ENCODE measurements around the gene U2AF2. TPM values are rescaled to one million over a fixed set of nuclear protein-coding genes. Genes with fewer than 3 reads are reported as not detected.

U2AF2 gene
- total and polyA plus RNA-seq, 2 experiments from 2014 or later = 73.1 to 233 TPM

DNA sequence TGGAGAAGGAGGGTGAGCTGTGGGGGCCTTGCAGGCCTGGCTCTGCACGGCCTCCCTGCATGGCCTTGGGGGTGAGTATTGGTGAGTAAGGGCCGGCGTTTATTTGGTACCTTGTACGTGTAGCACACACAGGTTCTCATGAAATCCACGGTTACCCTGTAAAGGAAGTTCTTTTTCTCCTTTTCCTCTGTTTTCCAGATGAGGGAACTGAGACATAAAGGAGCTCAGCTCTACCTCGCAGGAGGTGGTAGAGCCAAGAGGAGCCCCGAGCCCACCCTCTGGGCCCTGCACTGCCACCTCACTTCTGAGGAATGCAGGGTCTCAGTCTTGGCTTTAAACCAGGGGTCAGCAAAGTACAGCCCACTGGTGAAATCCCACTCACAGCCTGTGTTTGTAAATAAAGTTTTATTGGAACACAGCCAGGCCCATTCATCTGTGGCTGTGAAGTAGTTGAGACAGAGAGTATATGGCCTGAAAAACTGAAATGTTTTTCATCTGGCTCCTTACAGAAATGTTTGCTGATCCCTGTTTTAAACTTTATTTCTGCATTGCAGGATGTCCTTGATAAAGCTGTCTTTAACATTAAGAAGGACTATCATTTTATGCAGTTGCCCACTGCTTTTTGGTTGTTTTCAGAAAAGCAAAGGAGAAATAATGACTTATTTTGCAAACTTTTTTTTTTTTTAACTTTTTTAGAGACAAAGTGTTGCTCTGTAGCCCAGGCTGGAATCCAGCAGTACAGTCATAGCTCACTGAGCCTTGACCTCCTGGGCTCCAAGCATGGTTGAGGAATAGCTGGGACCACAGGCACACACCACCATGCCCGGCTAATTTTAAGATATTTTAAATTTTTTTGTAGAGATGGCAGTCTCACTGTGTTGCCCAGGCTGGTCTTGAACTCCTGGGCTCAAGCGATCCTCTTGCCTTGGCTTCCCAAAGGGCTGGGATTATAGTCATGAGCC is 26.6 kb downstream of the U2AF2 start:
- H3K79me2 ChIP-seq (replicated peaks; ENCODE audit: insufficient read depth) = peaks cover 53% of the 10 kb centered on the region

More for the DNA sequence above, 26.6 kb downstream of the U2AF2 start:
- DNase-seq (ENCODE audit: low spot score) (no peak), ATAC-seq (no peak)
- Histone ChIP-seq H3K4me1 (ENCODE audit: insufficient read depth) (peaks cover 3% of the 10 kb centered on the region; the same call in 1 of the 2 replicates), H3F3A (replicated peaks; ENCODE audit: low read depth) (no peaks in the 10 kb centered on the region), H2AFZ (no peak overlapping the region), H3K27ac (ENCODE audit: low read depth) (no peak overlapping the region; the same call in 1 of the 2 replicates), H3K27me3 (ENCODE audit: insufficient read depth) (no peaks in the 10 kb centered on the region), H3K36me3 (ENCODE audit: insufficient read depth) (peaks cover 12% of the 10 kb centered on the region; the same call in 1 of the 2 replicates), H3K4me2 (no peak overlapping the region), H3K9me2 (ENCODE audit: insufficient read depth) (no peaks in the 10 kb centered on the region), H4K20me1 (replicated peaks; ENCODE audit: insufficient read depth) (peaks cover 30% of the 10 kb centered on the region), H3K4me3 (no peak overlapping the region)
- peaks cover 35% of the 10 kb centered on the region for H3K36me3 Mint-ChIP-seq (ENCODE audit: low read depth)
- H3K4me1 Mint-ChIP-seq = peaks cover 4% of the 10 kb centered on the region
- TF ChIP-seq CREB1 (CRISPR knock-in tag; IDR thresholded peaks at IDR 0.05; ENCODE audit: low read depth) (no peak), ETS1 (IDR thresholded peaks at IDR 0.05) (no peak), ZNF331 (CRISPR knock-in tag; IDR thresholded peaks at IDR 0.05; ENCODE audit: low read depth) (no peak), EZH2 (IDR thresholded peaks at IDR 0.05; ENCODE audit: low read depth, unreplicated experiment) (no peak), POLR2AphosphoS5 (IDR thresholded peaks at IDR 0.05; ENCODE audit: low read depth) (no peak), JUNB (IDR thresholded peaks at IDR 0.05; ENCODE audit: unreplicated experiment) (no peak), ZNF114 (CRISPR knock-in tag; IDR thresholded peaks at IDR 0.05) (no peak), NANOG (IDR thresholded peaks at IDR 0.05; ENCODE audit: borderline replicate concordance) (no peak), REST (IDR thresholded peaks at IDR 0.05; ENCODE audit: unreplicated experiment) (no peak), EZH2phosphoT487 (IDR thresholded peaks at IDR 0.05; ENCODE audit: unreplicated experiment) (no peak), STAT1 (IDR thresholded peaks at IDR 0.05; ENCODE audit: unreplicated experiment) (no peak)
- TF ChIP-seq, protein P1, sequence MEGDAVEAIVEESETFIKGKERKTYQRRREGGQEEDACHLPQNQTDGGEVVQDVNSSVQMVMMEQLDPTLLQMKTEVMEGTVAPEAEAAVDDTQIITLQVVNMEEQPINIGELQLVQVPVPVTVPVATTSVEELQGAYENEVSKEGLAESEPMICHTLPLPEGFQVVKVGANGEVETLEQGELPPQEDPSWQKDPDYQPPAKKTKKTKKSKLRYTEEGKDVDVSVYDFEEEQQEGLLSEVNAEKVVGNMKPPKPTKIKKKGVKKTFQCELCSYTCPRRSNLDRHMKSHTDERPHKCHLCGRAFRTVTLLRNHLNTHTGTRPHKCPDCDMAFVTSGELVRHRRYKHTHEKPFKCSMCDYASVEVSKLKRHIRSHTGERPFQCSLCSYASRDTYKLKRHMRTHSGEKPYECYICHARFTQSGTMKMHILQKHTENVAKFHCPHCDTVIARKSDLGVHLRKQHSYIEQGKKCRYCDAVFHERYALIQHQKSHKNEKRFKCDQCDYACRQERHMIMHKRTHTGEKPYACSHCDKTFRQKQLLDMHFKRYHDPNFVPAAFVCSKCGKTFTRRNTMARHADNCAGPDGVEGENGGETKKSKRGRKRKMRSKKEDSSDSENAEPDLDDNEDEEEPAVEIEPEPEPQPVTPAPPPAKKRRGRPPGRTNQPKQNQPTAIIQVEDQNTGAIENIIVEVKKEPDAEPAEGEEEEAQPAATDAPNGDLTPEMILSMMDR (conservative IDR thresholded peaks at IDR 0.05; ENCODE audit: low read depth in 2 of 2) = no peak
- TF ChIP-seq, protein P2, sequence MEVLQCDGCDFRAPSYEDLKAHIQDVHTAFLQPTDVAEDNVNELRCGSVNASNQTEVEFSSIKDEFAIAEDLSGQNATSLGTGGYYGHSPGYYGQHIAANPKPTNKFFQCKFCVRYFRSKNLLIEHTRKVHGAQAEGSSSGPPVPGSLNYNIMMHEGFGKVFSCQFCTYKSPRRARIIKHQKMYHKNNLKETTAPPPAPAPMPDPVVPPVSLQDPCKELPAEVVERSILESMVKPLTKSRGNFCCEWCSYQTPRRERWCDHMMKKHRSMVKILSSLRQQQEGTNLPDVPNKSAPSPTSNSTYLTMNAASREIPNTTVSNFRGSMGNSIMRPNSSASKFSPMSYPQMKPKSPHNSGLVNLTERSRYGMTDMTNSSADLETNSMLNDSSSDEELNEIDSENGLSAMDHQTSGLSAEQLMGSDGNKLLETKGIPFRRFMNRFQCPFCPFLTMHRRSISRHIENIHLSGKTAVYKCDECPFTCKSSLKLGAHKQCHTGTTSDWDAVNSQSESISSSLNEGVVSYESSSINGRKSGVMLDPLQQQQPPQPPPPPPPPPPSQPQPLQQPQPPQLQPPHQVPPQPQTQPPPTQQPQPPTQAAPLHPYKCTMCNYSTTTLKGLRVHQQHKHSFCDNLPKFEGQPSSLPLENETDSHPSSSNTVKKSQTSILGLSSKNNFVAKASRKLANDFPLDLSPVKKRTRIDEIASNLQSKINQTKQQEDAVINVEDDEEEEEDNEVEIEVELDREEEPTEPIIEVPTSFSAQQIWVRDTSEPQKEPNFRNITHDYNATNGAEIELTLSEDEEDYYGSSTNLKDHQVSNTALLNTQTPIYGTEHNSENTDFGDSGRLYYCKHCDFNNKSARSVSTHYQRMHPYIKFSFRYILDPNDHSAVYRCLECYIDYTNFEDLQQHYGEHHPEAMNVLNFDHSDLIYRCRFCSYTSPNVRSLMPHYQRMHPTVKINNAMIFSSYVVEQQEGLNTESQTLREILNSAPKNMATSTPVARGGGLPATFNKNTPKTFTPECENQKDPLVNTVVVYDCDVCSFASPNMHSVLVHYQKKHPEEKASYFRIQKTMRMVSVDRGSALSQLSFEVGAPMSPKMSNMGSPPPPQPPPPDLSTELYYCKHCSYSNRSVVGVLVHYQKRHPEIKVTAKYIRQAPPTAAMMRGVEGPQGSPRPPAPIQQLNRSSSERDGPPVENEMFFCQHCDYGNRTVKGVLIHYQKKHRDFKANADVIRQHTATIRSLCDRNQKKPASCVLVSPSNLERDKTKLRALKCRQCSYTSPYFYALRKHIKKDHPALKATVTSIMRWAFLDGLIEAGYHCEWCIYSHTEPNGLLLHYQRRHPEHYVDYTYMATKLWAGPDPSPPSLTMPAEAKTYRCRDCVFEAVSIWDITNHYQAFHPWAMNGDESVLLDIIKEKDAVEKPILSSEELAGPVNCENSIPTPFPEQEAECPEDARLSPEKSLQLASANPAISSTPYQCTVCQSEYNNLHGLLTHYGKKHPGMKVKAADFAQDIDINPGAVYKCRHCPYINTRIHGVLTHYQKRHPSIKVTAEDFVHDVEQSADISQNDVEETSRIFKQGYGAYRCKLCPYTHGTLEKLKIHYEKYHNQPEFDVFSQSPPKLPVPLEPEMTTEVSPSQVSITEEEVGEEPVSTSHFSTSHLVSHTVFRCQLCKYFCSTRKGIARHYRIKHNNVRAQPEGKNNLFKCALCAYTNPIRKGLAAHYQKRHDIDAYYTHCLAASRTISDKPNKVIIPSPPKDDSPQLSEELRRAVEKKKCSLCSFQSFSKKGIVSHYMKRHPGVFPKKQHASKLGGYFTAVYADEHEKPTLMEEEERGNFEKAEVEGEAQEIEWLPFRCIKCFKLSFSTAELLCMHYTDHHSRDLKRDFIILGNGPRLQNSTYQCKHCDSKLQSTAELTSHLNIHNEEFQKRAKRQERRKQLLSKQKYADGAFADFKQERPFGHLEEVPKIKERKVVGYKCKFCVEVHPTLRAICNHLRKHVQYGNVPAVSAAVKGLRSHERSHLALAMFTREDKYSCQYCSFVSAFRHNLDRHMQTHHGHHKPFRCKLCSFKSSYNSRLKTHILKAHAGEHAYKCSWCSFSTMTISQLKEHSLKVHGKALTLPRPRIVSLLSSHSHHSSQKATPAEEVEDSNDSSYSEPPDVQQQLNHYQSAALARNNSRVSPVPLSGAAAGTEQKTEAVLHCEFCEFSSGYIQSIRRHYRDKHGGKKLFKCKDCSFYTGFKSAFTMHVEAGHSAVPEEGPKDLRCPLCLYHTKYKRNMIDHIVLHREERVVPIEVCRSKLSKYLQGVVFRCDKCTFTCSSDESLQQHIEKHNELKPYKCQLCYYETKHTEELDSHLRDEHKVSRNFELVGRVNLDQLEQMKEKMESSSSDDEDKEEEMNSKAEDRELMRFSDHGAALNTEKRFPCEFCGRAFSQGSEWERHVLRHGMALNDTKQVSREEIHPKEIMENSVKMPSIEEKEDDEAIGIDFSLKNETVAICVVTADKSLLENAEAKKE (CRISPR knock-in tag; IDR thresholded peaks at IDR 0.05) = no peak
- no peak overlapping the region for H3K27ac Mint-ChIP-seq
- H3K4me3 Mint-ChIP-seq = no peak overlapping the region
- no peaks in the 10 kb centered on the region for H3K9me3 Mint-ChIP-seq
- H3K27me3 Mint-ChIP-seq (ENCODE audit: insufficient read depth, low read depth, poor library complexity) = peaks cover 6% of the 10 kb centered on the region

All from GM23338 (cell line).